Sigmoid colon (tissue), 4 donors: ENCODE measurements around the gene UNG.
"Not testable (repeated sequence)": the region's sequence is repeated elsewhere in the genome, so short reads cannot be mapped to it uniquely, and the experiment has no call there.

Source experiments
- CTCF ChIP-seq, 4 experiments: fragments of 450-650 bp in 3 of 4; fragments of 200-600 bp in 1 of 4; IDR thresholded peaks; one replicate each; pipeline ENCODE4 v1.5.1; 2016 to 2019; ENCODE audit warnings: antibody characterized with exemption in 4 of 4, mild to moderate bottlenecking in 3 of 4, moderate library complexity in 2 of 4
- POLR2AphosphoS5 ChIP-seq, 4 donors: sonication (generic); formaldehyde crosslinking; IDR thresholded peaks; one replicate each; pipeline ENCODE4 v1.6.1; 2017; ENCODE audit warnings: antibody characterized with exemption in 4 of 4

GRCh38 chr12:109048706-109049105 is 48.7 kb upstream of the UNG start:
- TF ChIP-seq CTCF, POLR2AphosphoS5 (IDR thresholded peaks at IDR 0.05): not testable (repeated sequence)
